BJ (cell line): ENCODE data around the gene IDH3G. TPM values are rescaled to one million over a fixed set of nuclear protein-coding genes. Genes with fewer than 3 reads are reported as not detected.

Experiments used
- CTCF ChIA-PET: fragments of 350-600 bp; formaldehyde crosslinking; extraction: SDS; loops from one replicate; lab custom pipeline; 2021; ENCODE audit warnings: antibody characterized with exemption, inconsistent platforms; lab: Yijun Ruan, JAX
- POLR2A ChIA-PET: fragments of 300-600 bp; sonication (Branson Sonifier 250); formaldehyde crosslinking; extraction: SDS; loops from one replicate; lab custom pipeline; 2021; ENCODE audit warnings: antibody characterized with exemption; lab: Charles Lee
- DNase-seq: peaks from one replicate; pipeline ENCODE4 v3.0.0-alpha.2; 2011; ENCODE audit warnings: low read depth
- H3K27me3 ChIP-seq: 2 replicates; pipeline ENCODE4 v1.6.0; 2011; ENCODE audit warnings: low read length; ENCODE audit not compliant: control insufficient read depth, insufficient read depth
- H3K36me3 ChIP-seq: 2 replicates; pipeline ENCODE4 v1.5.1; 2011; ENCODE audit warnings: low read length; ENCODE audit not compliant: control insufficient read depth, insufficient read depth
- H3K4me3 ChIP-seq: 2 replicates; pipeline ENCODE4 v1.5.1; 2011; ENCODE audit warnings: low read depth, mild to moderate bottlenecking, control low read depth, low read length
- polyA plus RNA-seq: library from polyadenylated mRNA; depleted of rRNA; stranded (reverse); fragments of >200 nt; gene quantifications from 2 replicates; pipeline ENCODE4 v1.2.3, GENCODE V29; 2011
- TF ChIP-seq, protein P1 (sequence below): IDR thresholded peaks from 2 replicates; pipeline ENCODE4 v1.5.1; 2011; ENCODE audit warnings: low read depth, mild to moderate bottlenecking, control low read depth, inconsistent platforms, low read length, moderate library complexity; ENCODE audit not compliant: insufficient read depth

The IDH3G gene
- polyA plus RNA-seq, 1 experiment = 99.2 TPM

DNA sequence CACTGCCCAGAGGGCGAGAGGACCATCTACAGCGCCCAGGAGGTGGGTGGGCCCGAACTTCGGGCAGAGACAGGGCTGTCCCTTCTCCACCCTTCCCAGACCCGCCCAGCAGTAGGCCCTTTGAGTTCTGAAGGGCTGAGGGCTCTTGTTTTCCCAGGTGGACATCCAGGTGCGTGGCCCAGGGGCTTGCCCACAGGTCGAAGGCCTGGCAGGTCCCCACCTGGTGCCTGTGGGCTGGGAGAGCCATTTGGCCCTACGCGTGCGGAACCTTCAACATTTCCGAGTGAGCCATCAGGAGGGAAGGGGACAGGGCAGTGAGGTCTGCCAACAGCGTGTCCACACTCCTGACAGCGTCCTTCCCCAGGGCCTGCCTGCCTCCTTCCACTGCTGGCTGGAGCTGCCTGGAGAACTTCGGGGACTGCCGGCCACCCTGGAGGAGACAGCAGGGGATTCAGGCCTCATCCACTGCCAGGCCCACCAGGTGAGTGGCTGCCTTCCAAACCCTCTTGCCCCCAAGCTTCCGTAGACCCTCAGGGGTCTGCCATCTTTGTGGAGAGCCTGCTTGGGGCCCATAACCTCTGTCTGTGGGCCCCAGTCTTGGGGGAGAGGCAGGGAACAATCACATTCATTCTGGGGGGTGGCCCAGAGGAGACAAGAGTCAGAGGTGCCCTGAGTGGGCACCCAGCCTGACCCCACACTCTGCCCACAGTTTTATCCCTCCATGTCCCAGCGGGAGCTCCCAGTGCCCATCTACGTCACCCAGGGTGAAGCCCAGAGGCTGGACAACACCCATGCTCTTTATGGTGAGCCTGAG, 23.4 kb downstream of the IDH3G start:
- no peak for DNase-seq
- Histone ChIP-seq H3K27me3 (no peaks in the 10 kb centered on the region), H3K4me3 (no peak overlapping the region), H3K36me3 (no peaks in the 10 kb centered on the region; the same call in 1 of the 2 replicates)
- ChIA-PET CTCF (no interaction called here), POLR2A (no interaction called here)
- TF ChIP-seq, protein P1, sequence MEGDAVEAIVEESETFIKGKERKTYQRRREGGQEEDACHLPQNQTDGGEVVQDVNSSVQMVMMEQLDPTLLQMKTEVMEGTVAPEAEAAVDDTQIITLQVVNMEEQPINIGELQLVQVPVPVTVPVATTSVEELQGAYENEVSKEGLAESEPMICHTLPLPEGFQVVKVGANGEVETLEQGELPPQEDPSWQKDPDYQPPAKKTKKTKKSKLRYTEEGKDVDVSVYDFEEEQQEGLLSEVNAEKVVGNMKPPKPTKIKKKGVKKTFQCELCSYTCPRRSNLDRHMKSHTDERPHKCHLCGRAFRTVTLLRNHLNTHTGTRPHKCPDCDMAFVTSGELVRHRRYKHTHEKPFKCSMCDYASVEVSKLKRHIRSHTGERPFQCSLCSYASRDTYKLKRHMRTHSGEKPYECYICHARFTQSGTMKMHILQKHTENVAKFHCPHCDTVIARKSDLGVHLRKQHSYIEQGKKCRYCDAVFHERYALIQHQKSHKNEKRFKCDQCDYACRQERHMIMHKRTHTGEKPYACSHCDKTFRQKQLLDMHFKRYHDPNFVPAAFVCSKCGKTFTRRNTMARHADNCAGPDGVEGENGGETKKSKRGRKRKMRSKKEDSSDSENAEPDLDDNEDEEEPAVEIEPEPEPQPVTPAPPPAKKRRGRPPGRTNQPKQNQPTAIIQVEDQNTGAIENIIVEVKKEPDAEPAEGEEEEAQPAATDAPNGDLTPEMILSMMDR = no peak

DNA sequence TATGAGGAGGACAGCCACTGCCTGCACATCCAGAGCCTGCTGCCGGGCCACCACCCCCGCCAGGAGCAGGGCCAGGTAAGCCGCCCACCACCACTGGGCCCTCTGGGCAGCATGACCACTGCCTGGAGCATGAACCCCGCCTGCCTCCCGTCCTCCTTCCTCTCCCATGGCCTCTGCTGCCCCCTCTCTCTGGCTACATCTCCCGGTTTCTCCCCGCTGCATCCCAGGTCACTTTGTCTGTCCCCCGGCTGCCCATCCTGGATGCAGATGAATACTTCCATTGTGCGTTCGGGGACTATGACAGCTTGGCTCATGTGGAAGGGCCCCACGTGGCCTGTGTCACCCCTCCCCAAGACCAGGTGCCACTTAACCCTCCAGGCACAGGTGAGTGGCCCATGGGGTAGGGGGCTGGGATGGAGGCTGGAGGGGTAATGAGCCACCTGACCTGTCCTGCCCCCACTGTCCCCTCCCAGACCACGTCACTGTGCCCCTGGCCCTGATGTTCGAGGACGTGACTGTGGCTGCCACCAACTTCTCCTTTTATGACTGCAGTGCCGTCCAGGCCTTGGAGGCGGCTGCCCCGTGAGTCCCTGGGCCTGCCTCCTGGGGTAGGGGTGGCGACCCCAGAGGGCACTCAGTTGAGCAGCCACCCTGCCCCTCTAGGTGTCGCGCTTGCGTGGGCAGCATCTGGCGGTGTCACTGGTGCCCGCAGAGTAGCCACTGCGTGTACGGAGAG, 24.1 kb downstream of the IDH3G start:
- no peak for DNase-seq
- TF ChIP-seq, protein P1 = no peak
- POLR2A ChIA-PET = no interaction called here
- no peaks in the 10 kb centered on the region; the same call in 1 of the 2 replicates for H3K36me3 ChIP-seq
- no peak overlapping the region for H3K4me3 ChIP-seq
- CTCF ChIA-PET = no interaction called here
- no peaks in the 10 kb centered on the region for H3K27me3 ChIP-seq

DNA sequence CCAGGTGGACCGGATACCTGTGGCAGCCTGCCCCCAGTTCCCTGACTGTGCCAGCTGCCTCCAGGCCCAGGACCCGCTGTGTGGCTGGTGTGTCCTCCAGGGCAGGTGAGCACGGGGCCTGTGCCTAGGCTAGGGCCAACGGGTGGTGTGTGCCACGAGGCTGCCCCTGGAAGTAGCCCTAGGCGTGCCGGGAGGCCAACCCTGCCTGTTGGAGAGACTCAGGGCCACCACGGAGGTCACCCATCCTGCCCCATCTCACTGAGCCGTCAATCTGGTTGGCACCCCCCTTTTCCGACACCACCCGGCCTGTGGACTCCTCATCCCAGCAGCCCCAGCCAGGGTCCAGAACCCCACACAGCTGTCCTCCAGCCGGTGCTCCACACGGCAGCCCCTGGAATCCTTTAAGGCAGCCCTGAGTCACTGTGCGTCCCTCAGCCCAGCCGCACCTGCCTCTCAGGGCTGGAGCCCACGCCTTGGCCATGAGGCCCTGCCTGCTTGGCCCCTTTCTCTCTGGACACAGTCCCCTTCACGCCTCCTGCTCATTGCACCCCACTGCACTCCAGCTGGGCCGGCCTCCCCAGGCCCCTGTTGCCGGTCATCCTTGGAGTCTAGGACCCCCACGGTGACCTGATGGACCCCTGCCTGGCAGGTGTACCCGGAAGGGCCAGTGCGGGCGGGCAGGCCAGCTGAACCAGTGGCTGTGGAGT, 24.9 kb downstream of the IDH3G start:
- TF ChIP-seq, protein P1 = no peak
- ChIA-PET CTCF (no interaction called here), POLR2A (no interaction called here)
- DNase-seq = no peak
- Histone ChIP-seq H3K27me3 (no peaks in the 10 kb centered on the region), H3K36me3 (no peaks in the 10 kb centered on the region; the same call in 1 of the 2 replicates), H3K4me3 (no peak overlapping the region)

DNA sequence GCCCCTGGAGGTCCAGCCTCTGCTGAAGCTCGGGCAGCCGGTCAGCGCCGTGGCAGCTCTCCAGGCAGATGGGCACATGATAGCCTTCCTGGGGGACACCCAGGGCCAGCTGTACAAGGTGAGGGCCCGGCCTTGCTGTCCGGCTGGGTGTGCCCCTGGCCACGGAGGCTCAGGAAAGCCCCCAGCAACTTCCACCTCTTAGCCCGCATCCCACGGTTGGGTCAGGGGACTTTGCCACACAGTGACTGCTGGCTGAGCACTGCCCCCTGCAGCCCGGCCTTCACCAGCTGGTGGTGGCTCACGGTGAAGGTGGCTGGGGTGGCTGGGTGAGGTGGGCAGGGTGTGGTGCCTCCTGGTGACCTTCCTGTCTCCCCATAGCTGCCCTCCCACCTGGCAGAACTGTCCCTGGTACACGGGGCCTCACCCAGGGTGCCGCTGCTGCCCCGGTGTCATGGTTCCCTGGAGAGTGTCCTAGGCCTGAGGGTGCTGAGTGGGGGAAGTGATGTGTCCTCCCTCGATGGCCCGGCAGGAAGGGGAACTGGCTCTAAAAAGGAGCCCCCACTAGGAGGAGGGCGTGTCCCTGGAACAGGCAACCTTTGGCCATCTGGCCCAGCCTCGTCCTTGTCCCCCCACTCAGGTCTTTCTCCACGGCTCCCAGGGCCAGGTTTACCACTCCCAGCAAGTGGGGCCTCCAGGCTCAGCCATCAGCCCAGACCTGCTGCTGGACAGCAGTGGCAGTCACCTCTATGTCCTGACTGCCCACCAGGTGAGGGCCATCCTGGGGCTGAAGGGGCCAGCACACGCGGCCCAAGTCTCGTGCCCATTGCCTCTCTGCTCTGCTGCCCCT, 25.6 kb downstream of the IDH3G start:
- POLR2A ChIA-PET = no interaction called here
- TF ChIP-seq, protein P1 = no peak
- CTCF ChIA-PET = interaction anchor here (1.2 kb wide), 1 partner anchor 13 kb away, joined by 3 read pairs; no protein-coding TSS in a partner anchor
- no peak for DNase-seq
- no peaks in the 10 kb centered on the region for H3K27me3 ChIP-seq
- H3K4me3 ChIP-seq = no peak overlapping the region
- no peaks in the 10 kb centered on the region; the same call in 1 of the 2 replicates for H3K36me3 ChIP-seq
